Esophagus (tissue), 2 donors: ENCODE results near the gene TTC28. TPM values are rescaled to one million over a fixed set of nuclear protein-coding genes. Genes with fewer than 3 reads are reported as not detected.
"Not testable (repeated sequence)": the region's sequence is repeated elsewhere in the genome, so short reads cannot be mapped to it uniquely, and the experiment has no call there.

Experiments
- H3K27ac ChIP-seq, 2 donors: one replicate each; pipeline ENCODE4 v1.5.1; 2013; ENCODE audit warnings: low read depth in 2 of 2, mild to moderate bottlenecking in 2 of 2, inconsistent platforms in 1 of 2, low read length in 1 of 2, moderate library complexity in 1 of 2
- H3K27me3 ChIP-seq, 2 donors: one replicate each; pipeline ENCODE4 v1.6.1; 2013; ENCODE audit warnings: low read length in 2 of 2, control low read depth in 1 of 2, mild to moderate bottlenecking in 1 of 2; ENCODE audit not compliant: insufficient read depth in 2 of 2, control insufficient read depth in 1 of 2
- H3K36me3 ChIP-seq, 2 donors: one replicate each; pipeline ENCODE4 v1.6.1; 2013; ENCODE audit warnings: low read length in 1 of 2; ENCODE audit not compliant: control insufficient read depth in 2 of 2, insufficient read depth in 2 of 2
- H3K4me1 ChIP-seq, 2 donors: one replicate each; pipeline ENCODE4 v1.6.1; 2013; ENCODE audit warnings: low read length in 1 of 2; ENCODE audit not compliant: control insufficient read depth in 2 of 2, insufficient read depth in 2 of 2
- H3K4me3 ChIP-seq, 2 donors: one replicate each; pipeline ENCODE4 v1.5.1; 2013; ENCODE audit warnings: low read length in 2 of 2, mild to moderate bottlenecking in 2 of 2, low read depth in 1 of 2, moderate library complexity in 1 of 2
- H3K9me3 ChIP-seq, 2 donors: one replicate each; pipeline ENCODE4 v1.6.1; 2013; ENCODE audit warnings: mild to moderate bottlenecking in 2 of 2, low read depth in 1 of 2, low read length in 1 of 2, moderate library complexity in 1 of 2; ENCODE audit not compliant: control insufficient read depth in 2 of 2, insufficient read depth in 1 of 2
- WGBS, 2 donors: extraction: QIAGEN DNeasy Blood & Tissue Kit; methylation state at CpG; one replicate each; pipeline ENCODE4 v1.1.7; 2013; 5-methylcytosine and 5-hydroxymethylcytosine counted together
- polyA plus RNA-seq, 2 donors: library from polyadenylated mRNA; stranded (reverse); fragments of 200-250 nt; gene quantifications; one replicate each; pipeline ENCODE4 v1.2.3, GENCODE V29; 2013
- donor health status: healthy with polysubstance abuse.
- donor health status: Bipolar disorder and iron deficiency.

Gene TTC28
- polyA plus RNA-seq, 2 donors: 1.4 to 2.6 TPM

DNA sequence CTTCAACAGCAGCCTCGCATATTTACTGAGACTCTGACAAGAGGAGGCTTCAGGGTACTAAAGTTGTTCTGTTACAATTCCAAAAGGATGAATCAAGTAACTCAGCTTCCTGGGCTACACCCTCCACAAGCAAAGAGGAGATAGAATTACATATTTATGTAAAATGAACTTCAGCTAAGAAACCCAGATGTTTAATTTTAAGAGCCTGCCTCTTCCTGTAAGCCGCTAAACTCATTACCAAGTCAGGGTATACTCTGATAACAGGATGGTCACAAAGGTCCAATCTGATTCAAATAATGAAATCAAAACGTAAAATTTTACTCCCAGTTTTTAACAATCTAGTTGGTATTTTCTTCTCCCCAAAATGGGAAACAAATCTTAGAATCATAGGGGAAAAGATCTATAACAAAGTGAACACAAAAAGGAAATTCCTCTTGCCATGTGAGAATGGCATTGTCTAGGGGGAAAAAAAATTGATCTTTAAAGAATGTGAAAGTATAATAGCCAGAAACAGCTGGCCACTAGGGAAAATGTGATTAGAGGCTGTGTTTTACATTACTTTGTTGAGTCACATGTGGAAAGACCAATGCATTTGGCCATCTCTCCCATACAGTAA, 31.0 kb upstream of the TTC28 start:
- no peak overlapping the region for H3K27ac ChIP-seq
- no peak overlapping the region for H3K4me3 ChIP-seq
- WGBS, 2 donors: 59 to 66% methylated on average over 3 of the region's 3 CpGs
- H3K9me3 ChIP-seq: no peaks in the 10 kb centered on the region
- no peaks in the 10 kb centered on the region for H3K27me3 ChIP-seq
- H3K4me1 ChIP-seq: no peaks in the 10 kb centered on the region
- H3K36me3 ChIP-seq: no peaks in the 10 kb centered on the region

DNA sequence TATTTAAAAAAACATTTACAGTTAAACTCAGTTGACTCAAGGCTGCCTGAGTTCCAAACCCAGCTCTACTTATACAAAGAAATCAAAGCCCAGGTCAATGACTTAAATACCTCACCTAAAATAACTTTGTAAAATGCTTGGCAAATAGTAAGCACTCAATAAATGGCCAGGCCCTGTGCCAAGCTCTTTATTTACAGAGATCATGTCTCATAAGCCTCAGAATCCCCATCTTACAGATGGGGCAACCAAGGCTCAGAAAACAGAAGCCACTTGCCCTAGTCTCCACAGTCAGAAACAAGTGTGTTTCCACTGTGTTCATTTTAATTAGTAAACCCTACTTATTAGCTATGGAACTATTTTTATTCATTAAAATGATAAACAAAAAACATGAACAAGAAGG, 30.5 kb upstream of the TTC28 start:
- H3K36me3 ChIP-seq: no peaks in the 10 kb centered on the region
- H3K4me1 ChIP-seq: no peaks in the 10 kb centered on the region
- no peaks in the 10 kb centered on the region for H3K9me3 ChIP-seq
- no peak overlapping the region for H3K27ac ChIP-seq
- H3K27me3 ChIP-seq: no peaks in the 10 kb centered on the region
- no peak overlapping the region for H3K4me3 ChIP-seq

DNA sequence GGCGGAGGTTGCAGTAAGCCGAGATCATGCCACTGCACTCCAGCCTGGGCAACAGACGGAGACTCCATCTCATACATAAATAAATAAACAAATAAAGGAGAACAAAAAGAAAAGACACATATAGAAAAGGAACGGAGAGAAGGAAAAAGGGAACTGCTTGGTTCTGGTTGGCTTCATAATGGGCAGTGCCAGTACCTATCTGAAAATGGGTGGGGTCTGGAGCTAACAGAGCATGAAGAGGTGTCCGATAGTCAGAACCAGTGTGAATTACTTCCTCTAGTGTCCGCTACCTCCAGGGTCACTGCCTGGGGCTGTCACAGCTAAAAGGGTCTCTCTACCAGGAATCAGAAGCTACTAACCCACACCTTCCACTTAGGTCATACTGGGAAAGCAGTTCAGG, 27.2 kb upstream of the TTC28 start:
- 90 to 92% methylated on average over 6 of the region's 6 CpGs for WGBS, 2 donors
- Histone ChIP-seq H3K4me3 (no peak overlapping the region), H3K9me3 (no peaks in the 10 kb centered on the region), H3K27me3 (no peaks in the 10 kb centered on the region), H3K36me3 (no peaks in the 10 kb centered on the region), H3K27ac (no peak overlapping the region), H3K4me1 (no peaks in the 10 kb centered on the region)

DNA sequence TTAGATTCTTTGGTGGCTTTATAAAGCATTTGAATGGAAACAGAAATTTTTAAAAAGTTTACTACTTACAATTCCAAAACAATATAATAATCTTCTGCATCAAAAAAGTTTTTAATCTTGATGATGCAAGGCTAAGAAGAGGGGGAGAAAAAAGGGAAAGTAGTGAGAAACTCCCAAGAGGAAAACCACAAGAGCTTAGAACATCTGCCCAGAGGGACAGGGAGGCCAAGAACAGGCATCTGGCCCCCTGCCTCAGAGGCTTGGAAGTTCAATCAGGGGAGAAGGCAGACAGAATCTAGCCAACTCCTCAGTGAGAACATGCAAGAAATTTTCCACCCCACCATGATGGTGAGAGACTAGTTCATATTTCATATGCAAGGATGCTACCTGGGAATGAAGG, 23.8 kb upstream of the TTC28 start:
- Histone ChIP-seq H3K4me1 (no peaks in the 10 kb centered on the region), H3K27ac (no peak overlapping the region), H3K4me3 (no peak overlapping the region), H3K27me3 (no peaks in the 10 kb centered on the region), H3K9me3 (no peaks in the 10 kb centered on the region), H3K36me3 (no peaks in the 10 kb centered on the region)

DNA sequence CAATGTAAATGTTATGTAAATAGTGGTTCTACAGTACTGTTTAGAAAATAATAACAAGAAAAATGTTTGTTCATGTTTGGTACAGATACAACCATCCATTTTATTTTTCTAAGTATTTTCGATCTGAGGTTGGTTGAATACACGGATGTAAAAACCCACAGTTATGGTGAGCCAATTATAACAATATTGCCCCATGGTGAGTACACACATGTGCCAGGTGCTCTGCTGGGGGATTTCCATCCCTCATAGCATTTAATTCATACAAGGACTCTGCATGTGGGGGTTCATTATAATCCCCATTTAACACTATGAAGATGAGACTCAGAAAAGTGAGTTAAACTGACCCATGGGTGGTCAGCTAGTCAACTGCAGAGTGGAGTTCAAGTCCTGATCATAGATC, 23.3 kb upstream of the TTC28 start:
- 92 to 96% methylated on average over 2 of the region's 2 CpGs for WGBS, 2 donors
- Histone ChIP-seq H3K9me3 (no peaks in the 10 kb centered on the region), H3K36me3 (no peaks in the 10 kb centered on the region), H3K27me3 (no peaks in the 10 kb centered on the region), H3K4me1 (no peaks in the 10 kb centered on the region), H3K4me3 (no peak overlapping the region), H3K27ac (no peak overlapping the region)

DNA sequence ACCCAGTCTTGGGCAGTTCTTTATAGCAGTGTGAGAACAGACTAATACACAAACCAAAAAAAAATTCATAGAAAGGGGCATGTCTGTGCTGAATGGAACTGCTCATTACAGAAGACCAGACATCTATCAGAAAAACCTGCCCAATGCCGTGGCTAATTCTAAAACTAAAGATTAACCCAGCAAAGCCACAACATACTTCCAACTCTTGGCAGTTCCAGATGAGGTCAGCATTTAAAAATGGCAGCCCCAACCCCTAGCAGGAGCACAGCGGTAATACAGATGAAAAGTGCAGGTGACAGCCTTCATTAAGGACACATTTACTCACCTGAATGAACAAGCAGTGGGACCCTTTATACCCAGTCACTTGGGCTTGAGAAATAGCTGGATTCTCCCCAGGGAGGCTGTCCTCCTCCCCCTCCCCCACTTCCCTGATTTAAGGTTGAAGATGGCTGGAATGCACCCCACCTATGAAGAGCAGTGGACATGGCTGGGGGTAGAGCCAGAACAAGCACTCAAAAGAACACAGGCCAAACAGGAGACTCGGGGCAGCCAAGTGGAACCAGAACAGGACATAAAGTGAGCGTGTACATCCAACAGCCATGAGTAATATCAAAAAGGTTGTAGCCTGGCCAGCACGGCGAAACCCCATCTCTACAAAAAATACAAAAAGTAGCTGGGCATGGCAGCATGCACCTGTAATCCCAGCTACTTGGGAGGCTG, 13.6 kb upstream of the TTC28 start:
- not testable (repeated sequence) for H3K27me3 ChIP-seq, H3K4me3 ChIP-seq, H3K27ac ChIP-seq, H3K9me3 ChIP-seq, H3K4me1 ChIP-seq, H3K36me3 ChIP-seq
- WGBS, 2 donors: 93 to 95% methylated on average over 6 of the region's 6 CpGs

DNA sequence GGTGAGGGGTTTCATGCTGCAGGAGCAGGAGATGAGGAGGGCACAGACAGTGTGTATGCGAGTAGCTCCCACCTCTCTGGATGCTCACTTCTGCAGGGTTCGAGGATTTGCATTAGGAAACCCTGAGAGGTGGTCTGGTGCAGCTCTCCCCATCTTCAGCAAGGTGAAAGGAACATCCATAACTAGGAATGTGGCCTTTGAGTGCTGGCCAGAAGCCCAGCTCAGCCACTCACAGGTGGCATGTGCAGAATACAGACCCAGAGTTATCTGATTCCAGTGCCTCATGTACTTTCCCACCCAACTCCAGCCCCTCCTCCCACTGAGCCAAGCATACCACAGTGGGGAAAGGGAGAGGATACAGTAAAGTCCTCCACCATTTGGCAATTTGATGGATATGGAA, 10.2 kb upstream of the TTC28 start:
- H3K27ac ChIP-seq, H3K4me1 ChIP-seq, H3K4me3 ChIP-seq, H3K36me3 ChIP-seq, H3K9me3 ChIP-seq, H3K27me3 ChIP-seq: not testable (repeated sequence)
- 94 to 100% methylated on average over 2 of the region's 2 CpGs for WGBS, 2 donors

DNA sequence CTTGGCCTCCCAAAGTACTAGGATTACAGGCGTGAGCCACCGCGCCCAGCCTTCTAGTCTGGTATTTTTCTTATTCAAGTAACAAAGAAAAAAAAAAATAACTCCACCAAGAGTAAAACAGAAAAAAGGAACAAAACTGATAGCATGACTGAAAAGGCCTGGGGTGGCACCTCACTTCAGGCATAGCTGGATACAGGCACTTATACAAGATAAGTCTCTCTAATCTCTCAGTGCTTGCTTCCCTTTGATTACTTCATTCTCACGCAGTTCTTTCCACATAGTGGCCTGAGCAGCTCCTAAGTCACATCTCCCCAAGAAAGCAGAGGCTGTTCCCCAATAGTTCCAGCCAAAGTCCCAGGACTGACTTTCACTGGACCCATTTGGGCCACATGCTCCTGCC, 3.3 kb upstream of the TTC28 start:
- not testable (repeated sequence) for H3K27ac ChIP-seq, H3K9me3 ChIP-seq, H3K27me3 ChIP-seq, H3K4me1 ChIP-seq, H3K36me3 ChIP-seq, H3K4me3 ChIP-seq
- 90% methylated on average over 4 of the region's 4 CpGs for WGBS, 2 donors

DNA sequence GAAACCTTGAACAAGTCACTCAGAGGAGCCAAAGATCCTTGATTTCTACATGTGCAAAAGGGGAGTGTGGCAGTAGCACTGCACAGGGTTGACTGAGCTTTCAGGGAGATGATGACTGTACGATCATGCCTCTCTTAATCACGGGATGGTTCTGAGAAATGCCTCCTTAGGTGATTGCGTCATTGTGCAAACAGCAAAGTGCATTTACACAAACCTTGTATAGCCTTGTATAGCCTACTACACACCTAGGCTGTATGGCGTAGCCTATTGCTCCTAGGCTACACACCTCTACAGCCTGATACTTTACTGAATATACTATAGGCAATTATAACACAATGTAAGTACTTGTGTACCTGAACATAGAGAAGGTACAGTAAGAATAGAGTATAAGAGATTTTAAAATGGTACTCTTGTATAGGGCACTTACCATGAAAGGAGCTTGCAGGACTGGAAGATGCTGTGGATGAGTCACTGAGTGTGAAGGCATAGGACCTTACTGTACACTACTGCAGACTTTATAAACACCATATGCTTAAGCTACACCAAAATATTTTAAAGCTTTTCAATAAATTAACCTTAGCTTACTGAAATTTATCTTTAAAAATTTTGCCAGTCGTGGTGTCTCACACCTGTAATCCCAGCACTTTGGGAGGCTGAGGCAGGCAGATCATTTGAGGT, 1.3 kb upstream of the TTC28 start:
- H3K27ac ChIP-seq, H3K27me3 ChIP-seq, H3K9me3 ChIP-seq, H3K36me3 ChIP-seq, H3K4me1 ChIP-seq, H3K4me3 ChIP-seq: not testable (repeated sequence)
- 59 to 76% methylated on average over 4 to 5 of the region's 5 CpGs for WGBS, 2 donors
